ENCODE data around the gene PFDN2.

The PFDN2 gene

DNA sequence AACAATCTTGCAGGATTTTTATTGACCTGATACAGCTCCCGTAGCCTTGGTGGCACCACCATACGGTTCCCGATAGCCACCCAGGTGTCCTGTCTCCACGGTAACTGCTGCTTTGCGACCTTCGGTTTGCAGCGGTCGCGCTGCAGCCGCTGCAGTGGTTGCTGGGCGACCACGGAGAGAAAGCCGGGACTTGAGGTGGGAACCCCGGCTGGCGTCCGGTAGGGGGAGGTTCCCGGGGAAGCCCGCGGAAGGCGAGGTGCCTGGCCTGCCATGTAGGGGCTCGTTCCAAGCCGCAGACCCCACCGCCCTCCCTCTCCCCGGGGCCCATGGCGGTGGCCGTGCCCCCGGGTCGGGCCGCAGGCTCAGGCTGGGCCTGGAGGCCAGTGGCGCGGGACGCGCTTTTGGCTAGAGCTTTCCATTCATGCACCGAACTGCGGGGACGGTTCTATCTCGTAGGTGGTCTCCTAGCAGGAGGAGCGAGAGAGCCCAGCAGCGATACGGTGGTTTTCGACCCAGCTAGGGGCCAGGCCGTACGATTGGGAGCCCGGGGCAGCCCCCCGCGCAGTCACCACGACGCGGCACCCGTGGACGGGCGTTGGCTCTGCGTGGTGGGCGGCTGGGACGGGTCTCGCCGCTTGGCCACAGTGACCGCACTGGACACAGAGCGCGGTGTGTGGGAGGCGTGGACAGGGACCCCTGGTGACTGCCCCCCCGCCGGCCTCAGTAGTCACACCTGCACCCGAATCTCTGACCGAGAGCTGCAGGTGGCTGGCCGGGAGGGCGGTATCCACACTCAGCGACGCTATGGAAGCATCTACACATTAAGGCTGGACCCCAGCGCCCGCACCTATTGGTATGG is 19.4 kb downstream of the PFDN2 start, which contains the start of gene KLHDC9:
TSS of gene KLHDC9 (plus strand) at position 152 of the 859 bp plus-strand sequence. CDS start at position 327, 175 bp downstream.
- peak; percentile 28 for DNase-seq

DNA sequence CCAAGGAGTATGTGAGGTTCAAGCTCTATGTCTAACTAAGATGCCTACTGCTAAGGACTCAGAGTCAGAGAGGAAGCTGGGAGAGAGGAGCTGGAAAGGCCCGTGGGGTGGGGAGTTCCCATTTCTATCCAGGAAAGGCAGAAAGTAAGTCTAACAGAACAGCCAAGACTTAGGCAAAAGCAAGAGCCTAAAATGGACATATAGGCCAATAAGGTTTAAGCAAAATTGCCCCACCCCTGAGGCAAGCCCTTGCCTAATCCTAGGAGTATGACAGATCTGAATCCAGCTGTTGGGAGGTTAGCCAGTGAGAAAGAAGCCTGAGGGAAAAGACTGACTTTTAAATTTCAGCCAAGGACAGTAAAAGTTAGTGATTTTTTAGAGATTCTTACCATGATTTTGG is 21.3 kb downstream of the PFDN2 start:
- DNase-seq: peak; percentile 35

DNA sequence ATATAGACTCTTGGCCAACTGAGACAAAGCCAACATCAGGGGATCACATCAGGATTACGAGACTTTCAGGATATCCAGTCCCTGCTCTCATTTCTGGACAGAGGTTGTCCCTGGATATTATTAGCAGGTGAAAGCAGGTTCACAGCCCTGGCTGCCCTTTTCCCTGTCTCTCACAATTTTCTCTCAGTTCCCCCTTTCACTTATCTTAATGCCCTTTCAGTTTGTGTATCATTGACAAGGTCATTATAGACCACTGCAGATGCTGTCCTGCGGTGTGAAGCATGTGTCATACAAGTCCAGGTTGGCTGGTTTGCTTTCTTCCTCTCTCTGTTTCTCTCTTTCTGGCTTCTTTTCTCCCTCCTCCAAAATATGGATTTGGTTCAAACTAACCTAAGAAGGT is 21.8 kb downstream of the PFDN2 start:
- DNase-seq: no peak

DNA sequence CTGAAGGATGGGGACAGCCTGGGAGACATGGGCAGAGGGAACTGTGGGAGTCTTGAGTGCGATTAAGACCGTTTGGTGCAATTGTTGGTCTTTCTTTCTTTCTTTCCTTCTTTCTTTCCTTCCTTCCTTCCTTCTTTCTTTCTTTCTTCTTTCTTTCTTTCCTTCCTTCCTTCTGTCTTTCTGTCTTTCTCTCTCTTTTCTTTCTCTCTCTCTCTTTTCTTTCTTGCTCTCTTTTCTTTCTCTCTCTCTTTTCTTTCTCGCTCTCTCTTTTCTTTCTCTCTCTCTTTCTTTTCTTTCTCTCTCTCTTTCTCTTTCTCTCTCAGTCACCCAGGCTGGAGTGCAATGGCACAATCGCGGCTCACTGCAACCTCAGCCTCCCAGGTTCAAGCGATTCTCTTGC is 22.6 kb downstream of the PFDN2 start:
- DNase-seq: no peak

DNA sequence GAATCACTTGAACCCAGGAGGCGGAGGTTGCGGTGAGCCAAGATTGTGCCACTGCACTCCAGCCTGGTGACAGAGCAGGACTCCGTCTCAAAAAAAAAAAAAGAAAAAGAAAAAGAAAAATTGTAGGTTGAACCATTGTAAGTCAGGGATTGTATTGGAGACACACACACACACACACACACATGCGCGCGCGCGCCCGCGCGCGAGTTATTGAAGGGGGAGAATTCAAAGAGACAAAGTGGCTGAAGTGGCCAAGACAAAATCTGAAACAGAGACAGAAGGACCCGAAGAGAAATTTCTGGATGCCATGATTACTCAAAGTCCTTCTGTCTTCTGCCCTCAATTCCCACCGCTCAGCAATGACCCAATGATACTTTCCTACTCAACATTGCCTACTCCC is 23.4 kb downstream of the PFDN2 start:
- no peak for DNase-seq

DNA sequence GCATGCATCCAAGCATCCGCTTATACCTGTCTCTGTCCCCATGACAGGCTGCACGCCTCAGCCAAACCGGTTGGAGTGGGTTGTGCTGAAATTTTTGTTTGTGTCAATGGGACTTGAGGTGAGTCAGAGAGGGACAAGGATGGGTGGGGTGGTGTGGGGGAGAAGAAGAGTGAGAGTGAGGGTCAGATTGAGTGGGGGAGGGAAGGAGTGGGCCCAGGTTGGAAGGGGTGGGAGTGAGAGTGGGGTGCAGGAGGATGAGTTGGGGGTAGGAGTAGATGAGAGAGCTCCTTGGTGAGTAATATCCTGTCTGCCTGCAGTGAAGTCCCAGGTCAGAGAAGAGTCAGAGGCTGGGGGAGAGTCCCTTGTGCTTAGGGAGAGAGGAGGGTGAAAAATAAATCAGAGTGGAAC is 25.2 kb downstream of the PFDN2 start:
- peak; percentile 42 for DNase-seq

DNA sequence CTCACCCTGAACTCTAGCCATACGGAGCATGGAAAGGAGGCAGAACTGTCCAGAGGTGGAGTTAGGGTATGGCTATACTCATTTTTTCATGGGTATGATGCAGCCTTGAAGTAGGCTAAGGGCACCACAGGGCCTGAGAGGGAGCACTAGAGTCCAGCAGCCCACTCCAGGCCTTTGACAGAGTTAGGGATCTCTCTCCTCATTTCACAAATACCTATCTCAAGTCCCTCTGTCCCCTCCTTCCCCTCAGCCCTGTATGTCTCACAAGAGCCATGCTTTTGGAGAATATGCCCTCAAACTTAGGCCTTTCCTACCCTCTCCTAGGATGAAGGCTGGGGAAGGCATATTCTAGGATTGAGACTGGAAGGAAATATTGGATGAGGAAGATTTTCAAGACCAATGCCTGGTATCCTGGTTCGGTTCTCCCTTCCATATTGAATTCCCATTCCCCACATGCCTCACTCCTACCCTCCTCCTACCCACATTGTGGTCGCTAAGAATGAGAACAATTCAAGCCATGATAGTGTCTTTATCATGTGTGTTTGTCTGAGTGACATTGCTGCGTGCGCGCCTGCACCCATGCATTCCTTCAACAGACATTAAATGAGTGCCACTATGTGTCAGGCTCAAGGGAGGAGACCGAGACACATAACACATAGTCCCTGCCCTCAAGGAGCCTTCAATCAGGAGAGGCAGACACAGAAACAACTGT is 25.9 kb downstream of the PFDN2 start:
- peak; percentile 44 for DNase-seq

DNA sequence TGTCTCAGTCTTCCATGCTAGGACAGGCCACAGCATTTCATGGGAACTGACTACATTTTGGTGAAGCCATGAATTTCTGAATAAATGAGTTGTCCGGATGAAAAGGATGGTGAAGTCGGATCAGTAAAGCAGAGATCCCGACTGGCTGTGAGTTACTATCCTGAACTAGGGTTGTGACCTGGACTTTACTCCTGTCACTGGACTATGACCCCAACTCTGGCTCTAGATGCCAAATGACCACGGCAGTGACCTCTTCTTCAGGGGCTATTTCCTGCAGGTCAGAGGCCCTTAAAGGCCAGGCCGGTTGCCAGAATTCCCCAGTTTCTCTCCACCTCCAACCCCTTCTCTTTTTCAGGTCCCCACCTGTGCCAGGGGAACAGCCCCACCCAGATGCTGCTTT is 26.7 kb downstream of the PFDN2 start:
- no peak for DNase-seq

DNA sequence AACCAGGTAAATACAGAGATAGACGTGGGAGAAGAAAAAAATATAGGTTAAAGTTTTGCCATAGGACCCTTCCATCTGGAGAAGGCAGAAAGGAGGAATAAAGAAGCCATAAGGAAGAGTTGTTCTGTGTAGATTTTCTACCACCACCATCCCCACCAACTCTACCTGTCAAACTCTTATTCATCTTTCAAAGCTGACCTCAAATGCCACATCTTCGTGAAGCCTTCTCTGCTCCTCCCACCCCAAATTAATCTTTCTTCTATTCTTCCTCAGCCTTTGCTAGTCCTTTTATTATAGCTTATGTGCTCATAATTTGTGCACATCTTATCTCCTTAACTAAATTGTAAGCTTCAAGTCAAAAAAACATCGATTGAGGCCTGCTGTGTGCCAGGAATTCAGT is 27.2 kb downstream of the PFDN2 start:
- no peak for DNase-seq

DNA sequence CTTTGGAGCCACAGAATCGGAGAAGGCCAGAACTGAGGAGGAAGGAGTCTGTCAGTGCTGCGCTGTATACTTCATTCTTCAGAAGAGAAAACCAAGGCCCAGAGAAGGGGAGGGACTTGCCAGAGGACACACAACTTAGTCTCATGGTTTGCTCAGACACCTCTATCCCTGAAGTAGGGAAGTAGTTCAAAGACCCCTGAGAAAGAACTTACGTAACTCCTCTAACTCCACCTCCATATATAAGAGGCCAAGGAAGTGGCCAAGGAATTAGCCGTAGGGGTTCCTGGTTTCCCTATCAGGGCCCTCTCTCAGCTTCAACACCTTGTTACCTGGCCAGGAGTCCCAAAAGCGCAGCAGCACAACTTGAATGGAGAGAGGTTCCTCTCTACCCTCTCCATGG is 27.9 kb downstream of the PFDN2 start:
- DNase-seq: no peak

DNA sequence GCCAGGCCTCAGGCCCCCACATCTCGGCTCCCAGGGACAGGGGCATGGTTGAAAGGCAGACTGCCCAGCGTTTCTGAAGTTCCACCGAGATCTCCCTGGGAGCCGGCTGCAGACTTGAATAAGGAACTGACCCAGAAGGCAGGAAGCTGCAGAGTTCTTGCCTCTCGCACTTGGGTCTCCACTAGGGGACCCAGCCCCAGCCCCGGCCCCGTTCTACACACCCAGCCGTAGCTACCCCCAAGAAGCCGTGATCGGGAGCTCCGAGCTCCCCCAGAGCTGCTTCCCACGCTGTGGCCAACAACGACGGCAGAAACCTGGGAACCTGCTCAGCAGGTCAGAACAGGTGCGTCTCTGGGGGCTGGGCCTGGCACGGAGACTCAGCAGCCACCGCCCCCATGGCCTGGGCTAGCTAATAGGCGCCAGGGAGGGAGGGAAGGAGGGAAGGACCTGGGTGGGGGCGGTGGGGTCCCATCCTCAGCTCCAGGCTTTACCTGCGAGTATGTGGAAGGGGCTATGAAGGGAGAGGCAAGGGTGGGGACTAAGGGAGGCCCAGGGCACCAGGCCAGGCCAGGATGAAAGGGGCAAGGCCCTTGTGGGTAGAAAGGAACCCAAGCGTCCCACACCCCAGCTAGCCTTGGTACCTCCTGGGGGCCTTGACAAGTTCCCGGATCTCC is 28.4 kb downstream of the PFDN2 start, which contains the start of gene NECTIN4:
TSS of gene NECTIN4 (minus strand) at position 308 of the 674 bp plus-strand sequence. CDS start at position 46, 262 bp downstream.
- DNase-seq: no peak

DNA sequence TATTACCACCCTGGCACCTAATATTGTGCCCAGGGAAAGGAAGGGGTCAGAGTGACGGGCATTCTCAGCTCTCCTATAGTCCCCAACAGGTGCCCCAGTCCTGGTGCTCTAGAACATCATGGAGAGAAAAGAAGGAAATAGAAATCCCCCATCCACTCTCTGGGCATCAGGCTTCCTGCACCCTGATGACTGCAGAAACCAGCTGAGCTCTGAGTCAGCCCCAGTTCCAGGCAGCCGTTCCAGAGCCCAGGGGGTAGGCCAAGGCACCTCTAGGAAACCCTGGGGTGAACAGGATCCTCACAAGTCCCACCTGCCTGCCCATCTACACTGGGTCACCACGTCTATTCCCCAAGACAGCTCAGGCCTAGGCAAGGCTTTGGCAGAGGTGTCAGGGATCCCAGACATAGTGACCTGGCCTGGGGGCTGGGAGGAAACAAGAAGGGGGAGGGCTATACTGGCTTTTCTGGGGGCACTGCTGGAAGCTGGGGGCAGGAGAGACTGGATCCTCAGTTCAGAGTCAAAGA is 29.2 kb downstream of the PFDN2 start:
- DNase-seq: no peak

DNA sequence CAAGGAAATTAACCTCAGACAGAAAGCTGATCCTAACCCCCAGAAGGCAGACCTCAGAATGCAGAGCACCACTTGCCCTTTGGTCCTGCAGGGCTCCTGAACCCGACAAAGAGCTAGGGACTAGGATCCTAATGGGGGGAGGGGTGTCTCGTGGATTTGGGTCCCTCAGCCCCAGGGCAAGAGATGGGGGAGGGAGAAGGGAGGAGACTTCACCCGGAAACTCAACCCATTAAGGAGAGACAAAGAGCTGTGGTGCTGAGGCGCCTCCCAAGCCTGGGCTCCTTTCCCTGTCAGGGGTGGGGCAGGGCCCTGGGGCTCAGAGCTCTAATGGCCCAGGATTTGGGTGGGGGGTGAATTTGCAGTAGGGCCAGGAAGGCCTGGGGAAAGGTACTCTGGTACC is 31.4 kb downstream of the PFDN2 start:
- no peak for DNase-seq

DNA sequence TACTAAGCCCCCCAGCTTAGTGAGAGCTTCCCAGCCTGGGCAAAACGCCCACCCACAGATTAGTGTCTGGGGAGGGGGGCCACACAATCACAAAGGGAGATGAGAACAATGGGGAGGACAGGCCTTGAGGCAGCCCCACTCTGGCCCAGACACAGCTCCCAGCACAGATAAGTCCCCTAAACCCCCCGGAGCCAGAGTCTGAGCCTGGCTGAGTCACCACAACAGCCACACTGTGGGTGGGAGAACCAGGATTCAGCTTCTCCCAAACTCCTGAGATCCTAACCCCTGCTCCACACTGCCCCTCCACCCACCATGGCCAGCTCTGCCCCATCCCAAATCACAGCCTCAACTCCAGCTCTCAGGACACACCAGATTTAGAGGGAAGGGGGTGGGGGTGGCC is 32.7 kb downstream of the PFDN2 start:
- peak; percentile 44 for DNase-seq

DNA sequence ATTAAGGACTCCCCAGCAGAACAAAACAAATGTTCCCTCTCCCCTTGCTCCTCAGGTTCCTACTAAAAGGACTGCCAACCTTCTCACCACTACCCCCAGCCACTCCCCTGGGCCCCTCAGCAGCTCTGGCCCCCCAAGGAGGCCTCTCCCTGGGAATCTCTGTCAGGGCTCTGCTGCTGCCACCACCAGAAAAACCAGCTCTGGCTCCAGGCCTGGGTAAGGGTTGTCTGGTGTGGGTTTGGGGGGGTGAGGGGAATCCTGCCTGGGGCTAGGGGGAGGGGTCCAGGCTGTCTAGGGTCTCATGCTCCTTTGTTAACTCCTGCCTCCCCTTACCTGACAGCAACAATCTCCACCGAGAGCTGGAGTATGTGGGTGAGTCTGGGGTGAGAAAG is 33.2 kb downstream of the PFDN2 start:
- DNase-seq: no peak

DNA sequence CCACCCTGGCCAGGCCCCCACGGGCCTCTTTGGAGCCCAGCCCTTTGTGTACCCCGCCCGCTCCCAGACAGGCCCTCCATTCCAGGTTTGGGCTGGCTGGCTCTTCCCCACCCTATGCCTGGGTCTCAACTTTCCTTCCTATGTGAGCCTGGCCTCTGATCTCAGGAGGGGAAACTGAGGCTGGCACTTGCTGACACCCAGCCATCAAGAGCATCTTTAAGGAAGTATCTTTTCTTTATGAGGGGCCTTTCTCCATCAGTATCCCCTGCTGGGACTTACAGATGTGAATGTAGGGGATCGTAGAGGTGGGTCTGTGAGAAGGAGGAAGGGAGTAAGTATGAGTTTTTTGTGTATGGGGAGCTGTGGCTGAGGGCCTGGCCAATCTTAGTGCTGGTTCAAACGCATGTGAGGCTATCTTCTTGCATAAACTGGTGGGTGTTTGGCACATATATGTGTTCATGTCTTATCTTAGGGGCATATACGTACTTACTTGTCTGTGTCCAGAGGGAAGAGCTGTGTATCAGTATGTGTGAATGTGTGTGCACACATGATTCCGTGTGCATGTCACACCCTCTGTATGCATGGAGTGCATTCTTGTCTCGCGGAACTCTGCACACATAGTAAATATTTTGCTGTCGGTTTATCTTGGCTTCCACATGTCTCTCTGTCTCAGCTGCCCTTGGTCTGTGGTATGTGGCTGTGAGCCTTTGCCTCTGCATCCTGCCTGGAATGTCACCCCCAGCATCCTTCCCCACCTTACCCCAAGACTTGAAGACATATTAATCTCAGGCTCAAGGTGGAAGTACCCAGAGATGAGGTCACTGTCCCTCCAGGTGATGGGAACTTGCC is 33.9 kb downstream of the PFDN2 start:
- no peak for DNase-seq

DNA sequence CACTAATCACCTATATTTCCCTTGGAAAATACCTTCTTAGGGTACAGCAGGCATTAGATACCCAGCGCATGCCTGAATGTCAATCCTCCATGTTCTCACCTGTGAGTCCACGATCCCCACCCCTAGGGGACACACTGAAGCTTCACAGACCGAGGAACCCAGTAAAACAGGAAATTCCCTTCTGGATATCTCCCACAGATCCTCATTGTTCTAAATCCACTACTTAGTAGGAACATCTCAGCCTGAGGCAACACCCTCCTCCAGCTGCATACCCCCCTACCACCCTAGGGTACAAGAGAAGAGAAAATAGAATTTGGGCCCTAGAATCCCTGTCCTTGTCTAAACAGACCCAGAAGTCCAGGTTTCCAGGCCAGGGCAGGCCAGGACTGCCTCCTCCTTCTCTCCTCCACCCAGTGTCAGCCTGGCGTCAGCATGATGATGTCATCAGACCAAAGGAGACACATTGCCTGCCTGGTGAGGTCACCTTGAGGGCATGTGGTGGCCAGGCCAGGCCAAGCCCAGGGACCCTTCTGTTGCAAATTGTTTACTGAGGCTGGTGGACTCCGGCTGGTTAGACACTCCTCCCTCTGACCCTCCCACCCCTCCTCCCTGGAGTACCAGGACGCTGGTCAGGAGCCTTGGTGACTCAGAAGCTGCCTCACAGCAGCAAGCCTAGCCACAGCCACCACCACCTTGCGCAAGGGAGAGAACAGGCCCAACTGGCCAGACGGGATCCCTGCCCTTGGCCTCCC is 34.7 kb downstream of the PFDN2 start:
- DNase-seq: peak; percentile 87

DNA sequence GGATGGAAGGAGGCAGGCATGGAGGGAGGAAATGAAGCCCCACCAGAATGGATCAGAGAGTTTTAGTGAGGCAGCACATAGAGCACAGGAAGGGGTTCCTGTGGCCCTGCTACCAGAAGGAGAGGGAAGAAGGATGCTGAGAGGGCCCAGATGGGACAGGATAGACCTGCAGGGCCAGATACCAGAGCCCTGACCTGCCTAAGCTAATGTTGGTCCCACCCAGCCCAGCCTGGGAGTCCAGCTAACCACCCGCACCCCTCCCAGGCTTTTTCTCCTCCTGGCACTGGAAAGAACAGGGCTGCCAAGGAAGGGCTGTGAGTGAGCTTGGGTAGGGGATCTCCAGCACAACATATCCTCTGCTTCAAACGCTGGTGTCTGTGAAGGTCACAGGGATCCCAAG is 35.4 kb downstream of the PFDN2 start:
- DNase-seq: no peak

DNA sequence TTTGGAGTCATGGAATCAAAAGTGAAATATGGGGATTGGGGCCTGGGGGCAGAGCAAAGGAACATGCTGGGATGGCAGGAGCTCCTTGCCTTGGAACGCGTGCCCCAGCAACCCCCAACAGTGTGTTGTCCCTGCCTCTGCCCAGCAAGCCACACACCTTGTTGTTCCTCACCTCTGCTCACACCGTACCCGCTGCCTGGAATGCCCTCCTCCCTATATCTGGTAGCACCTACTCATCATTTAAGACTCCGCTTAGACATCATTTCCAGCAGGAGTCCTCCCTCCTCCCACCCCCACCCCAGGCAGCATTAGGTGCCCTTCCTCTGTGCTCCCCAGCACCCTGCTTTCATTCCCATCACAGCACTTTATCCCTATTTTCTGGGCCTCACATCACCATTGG is 36.3 kb downstream of the PFDN2 start:
- DNase-seq: no peak

DNA sequence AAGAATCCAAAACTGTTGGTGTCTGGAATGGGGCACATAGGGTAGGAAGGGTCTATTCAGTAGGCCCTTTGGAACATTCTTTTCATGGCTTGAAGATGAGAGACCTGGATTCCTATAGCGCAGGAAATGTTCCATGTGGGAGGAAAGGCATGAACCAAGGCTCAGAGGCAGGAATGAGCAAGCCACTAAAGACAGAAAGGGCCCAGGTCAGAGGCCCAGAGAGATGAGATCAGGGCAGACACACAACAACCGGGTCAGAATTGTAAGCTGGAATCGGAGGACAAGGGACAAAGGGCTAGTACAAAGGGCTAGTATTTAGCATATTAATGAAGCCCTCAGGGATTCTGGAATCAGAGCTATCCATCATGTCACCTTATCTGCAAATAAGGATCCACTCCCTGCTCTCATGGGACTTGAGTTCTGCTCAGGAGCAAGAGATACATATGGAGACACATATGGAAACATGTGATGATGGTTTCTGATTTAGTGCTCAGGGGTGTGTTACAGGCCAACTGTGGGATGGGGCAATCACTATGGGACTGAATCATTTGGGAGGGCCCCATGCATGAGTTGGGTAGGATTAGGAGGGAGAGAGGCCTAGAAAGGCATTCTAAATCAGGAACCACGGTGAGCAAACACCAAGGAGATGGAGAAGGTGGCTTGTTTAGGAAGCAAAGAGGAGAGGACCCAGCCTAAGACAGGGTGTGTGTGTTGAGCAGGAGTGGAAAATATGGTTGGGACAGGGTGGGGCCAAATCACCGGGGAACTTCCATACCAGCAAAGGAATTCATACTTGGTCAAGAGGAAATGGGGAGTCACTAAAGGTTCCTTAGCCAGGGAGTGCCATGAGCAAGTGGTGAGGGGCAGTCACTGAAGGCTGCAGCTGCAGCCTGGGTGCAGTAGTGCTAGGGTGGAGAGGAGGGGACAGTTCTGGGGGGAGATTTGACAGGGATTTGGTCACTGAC is 37.1 kb downstream of the PFDN2 start:
- peak; percentile 43 for DNase-seq

All from fibroblast of upper back skin (primary cell).